ENCODE data around the gene SEM1.

The SEM1 gene

GRCh38 chr7:96671854-96672253 lies 37.8 kb downstream of the SEM1 start:
- no peaks in the 10 kb centered on the region for H3K9me3 ChIP-seq (ENCODE audit: insufficient read depth, low read length)
- no peak overlapping the region for H3K9ac ChIP-seq (ENCODE audit: low read length)
- no peaks in the 10 kb centered on the region for H3K4me1 ChIP-seq (ENCODE audit: low read length)
- no peak overlapping the region for H3K4me2 ChIP-seq (ENCODE audit: low read length)
- no peaks in the 10 kb centered on the region for H3K79me2 ChIP-seq (ENCODE audit: low read length)
- H3K27me3 ChIP-seq (ENCODE audit: low read depth, low read length): no peaks in the 10 kb centered on the region
- no peak overlapping the region for H3K27ac ChIP-seq (ENCODE audit: low read length)
- no peak for TF ChIP-seq EZH2phosphoT487 (IDR thresholded peaks at IDR 0.05; ENCODE audit: low read depth)
- TF ChIP-seq, protein P1, sequence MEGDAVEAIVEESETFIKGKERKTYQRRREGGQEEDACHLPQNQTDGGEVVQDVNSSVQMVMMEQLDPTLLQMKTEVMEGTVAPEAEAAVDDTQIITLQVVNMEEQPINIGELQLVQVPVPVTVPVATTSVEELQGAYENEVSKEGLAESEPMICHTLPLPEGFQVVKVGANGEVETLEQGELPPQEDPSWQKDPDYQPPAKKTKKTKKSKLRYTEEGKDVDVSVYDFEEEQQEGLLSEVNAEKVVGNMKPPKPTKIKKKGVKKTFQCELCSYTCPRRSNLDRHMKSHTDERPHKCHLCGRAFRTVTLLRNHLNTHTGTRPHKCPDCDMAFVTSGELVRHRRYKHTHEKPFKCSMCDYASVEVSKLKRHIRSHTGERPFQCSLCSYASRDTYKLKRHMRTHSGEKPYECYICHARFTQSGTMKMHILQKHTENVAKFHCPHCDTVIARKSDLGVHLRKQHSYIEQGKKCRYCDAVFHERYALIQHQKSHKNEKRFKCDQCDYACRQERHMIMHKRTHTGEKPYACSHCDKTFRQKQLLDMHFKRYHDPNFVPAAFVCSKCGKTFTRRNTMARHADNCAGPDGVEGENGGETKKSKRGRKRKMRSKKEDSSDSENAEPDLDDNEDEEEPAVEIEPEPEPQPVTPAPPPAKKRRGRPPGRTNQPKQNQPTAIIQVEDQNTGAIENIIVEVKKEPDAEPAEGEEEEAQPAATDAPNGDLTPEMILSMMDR (IDR thresholded peaks at IDR 0.05; ENCODE audit: low read depth, low read length): no peak
- H3K4me3 ChIP-seq (ENCODE audit: low read length): no peak overlapping the region
- H2AFZ ChIP-seq (ENCODE audit: low read depth, low read length): no peak overlapping the region
- no peaks in the 10 kb centered on the region for H3K36me3 ChIP-seq (replicated peaks; ENCODE audit: low read depth, low read length)
- no peaks in the 10 kb centered on the region for H4K20me1 ChIP-seq (ENCODE audit: insufficient read depth, low read length)

DNA sequence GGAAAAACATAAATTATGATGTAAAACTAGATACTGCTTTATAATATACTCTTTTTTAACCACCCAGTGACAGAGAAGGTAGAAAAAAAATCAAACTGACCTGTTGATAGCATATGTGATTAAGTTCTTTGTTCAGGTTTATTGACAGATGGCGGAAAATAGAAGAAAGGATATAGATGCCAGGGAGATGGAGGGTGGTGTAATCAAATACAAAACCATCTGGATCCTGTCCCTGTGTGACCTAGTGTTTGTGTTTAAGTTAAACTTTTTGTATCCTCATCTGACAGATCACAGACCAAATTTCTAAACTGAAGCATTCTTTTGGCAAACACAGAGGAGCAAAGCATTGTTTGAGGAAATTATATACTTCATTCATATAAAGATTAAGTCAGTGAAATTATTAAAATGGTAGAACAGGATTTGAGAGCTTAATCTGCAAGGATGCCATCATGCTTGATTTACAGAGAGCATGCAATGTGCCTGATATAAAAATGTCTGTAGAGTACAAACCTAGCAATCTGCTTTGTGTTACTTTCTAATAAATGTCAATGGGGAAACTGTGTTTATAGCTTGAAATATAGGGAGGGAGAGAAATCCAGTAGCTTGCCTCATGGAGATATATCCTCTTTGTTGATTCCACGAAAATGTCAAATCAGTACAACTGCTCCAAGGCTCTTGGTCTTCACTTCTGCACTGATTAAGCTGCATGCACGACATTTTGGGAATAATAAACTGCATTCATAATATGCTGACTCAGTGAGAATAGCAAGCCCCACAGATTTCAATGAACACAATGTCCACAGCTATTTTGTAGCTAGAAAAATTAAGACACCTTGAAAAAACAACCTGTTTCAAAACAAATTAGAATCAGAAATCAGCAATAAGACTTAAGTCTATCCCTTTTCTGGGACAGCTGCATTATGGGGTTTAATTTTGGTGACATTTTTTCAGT lies 39.0 kb downstream of the SEM1 start:
- H3K36me3 ChIP-seq (replicated peaks; ENCODE audit: low read depth, low read length): no peaks in the 10 kb centered on the region
- H3K79me2 ChIP-seq (ENCODE audit: low read length): no peaks in the 10 kb centered on the region
- H2AFZ ChIP-seq (ENCODE audit: low read depth, low read length): no peak overlapping the region
- no peak overlapping the region for H3K4me3 ChIP-seq (ENCODE audit: low read length)
- no peaks in the 10 kb centered on the region for H3K27me3 ChIP-seq (ENCODE audit: low read depth, low read length)
- H3K4me1 ChIP-seq (ENCODE audit: low read length): no peaks in the 10 kb centered on the region
- H3K9ac ChIP-seq (ENCODE audit: low read length): no peak overlapping the region
- H3K9me3 ChIP-seq (ENCODE audit: insufficient read depth, low read length): no peaks in the 10 kb centered on the region
- no peak overlapping the region for H3K27ac ChIP-seq (ENCODE audit: low read length)
- TF ChIP-seq, protein P1 (IDR thresholded peaks at IDR 0.05; ENCODE audit: low read depth, low read length): no peak
- TF ChIP-seq EZH2phosphoT487 (IDR thresholded peaks at IDR 0.05; ENCODE audit: low read depth): no peak
- H3K4me2 ChIP-seq (ENCODE audit: low read length): no peak overlapping the region
- no peaks in the 10 kb centered on the region for H4K20me1 ChIP-seq (ENCODE audit: insufficient read depth, low read length)

DNA sequence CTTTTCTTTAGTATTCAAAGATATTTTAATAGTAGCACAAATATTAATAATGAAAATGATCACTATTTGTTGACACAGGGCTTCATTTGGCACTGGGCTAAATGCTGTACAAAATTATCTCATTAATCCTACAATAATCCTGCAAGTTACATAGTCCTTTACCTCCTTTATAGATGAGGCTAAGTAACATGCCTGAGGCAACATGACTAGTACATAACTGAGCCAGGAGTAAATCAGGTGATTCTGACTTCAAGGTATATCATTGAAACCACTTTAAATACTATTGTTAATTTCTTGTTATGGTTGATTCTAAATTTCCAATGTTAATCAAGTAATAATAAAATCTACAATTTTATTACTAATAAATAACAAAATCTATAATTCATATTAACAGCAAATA lies 39.8 kb downstream of the SEM1 start:
- Histone ChIP-seq H3K36me3 (replicated peaks; ENCODE audit: low read depth, low read length) (no peaks in the 10 kb centered on the region), H3K4me1 (ENCODE audit: low read length) (no peaks in the 10 kb centered on the region), H4K20me1 (ENCODE audit: insufficient read depth, low read length) (no peaks in the 10 kb centered on the region), H3K27ac (ENCODE audit: low read length) (no peak overlapping the region), H3K4me2 (ENCODE audit: low read length) (no peak overlapping the region), H3K27me3 (ENCODE audit: low read depth, low read length) (no peaks in the 10 kb centered on the region), H3K79me2 (ENCODE audit: low read length) (no peaks in the 10 kb centered on the region), H3K9me3 (ENCODE audit: insufficient read depth, low read length) (no peaks in the 10 kb centered on the region), H2AFZ (ENCODE audit: low read depth, low read length) (no peak overlapping the region), H3K4me3 (ENCODE audit: low read length) (no peak overlapping the region), H3K9ac (ENCODE audit: low read length) (no peak overlapping the region)
- no peak for TF ChIP-seq EZH2phosphoT487 (IDR thresholded peaks at IDR 0.05; ENCODE audit: low read depth)

- Histone ChIP-seq H3K27me3 (ENCODE audit: low read depth, low read length) (no peaks in the 10 kb centered on the region), H2AFZ (ENCODE audit: low read depth, low read length) (no peak overlapping the region), H3K9me3 (ENCODE audit: insufficient read depth, low read length) (no peaks in the 10 kb centered on the region), H3K4me1 (ENCODE audit: low read length) (peaks cover 6% of the 10 kb centered on the region), H3K4me2 (ENCODE audit: low read length) (no peak overlapping the region), H4K20me1 (ENCODE audit: insufficient read depth, low read length) (no peaks in the 10 kb centered on the region), H3K79me2 (ENCODE audit: low read length) (no peaks in the 10 kb centered on the region), H3K9ac (ENCODE audit: low read length) (no peak overlapping the region), H3K27ac (ENCODE audit: low read length) (no peak overlapping the region), H3K4me3 (ENCODE audit: low read length) (no peak overlapping the region), H3K36me3 (replicated peaks; ENCODE audit: low read depth, low read length) (no peaks in the 10 kb centered on the region)
- TF ChIP-seq, protein P1 (IDR thresholded peaks at IDR 0.05; ENCODE audit: low read depth, low read length): no peak
- no peak for TF ChIP-seq EZH2phosphoT487 (IDR thresholded peaks at IDR 0.05; ENCODE audit: low read depth)
Observed at GRCh38 chr7:96667026-96667425, 42.6 kb downstream of the SEM1 start.
